CD8-positive, alpha-beta memory T cell (primary cell): Measurements from ENCODE around the gene SH3BP1. TPM values are rescaled to one million over a fixed set of nuclear protein-coding genes. Genes with fewer than 3 reads are reported as not detected.

Experiments used
- CTCF ChIA-PET: fragments of 350-600 bp; sonication (Branson Sonifier 250); formaldehyde crosslinking; loops from one replicate; lab custom pipeline; 2021; ENCODE audit warnings: antibody characterized with exemption; lab: Charles Lee
- POLR2A ChIA-PET: fragments of 350-600 bp; sonication (Branson Sonifier 250); formaldehyde crosslinking; loops from one replicate; lab custom pipeline; 2021; ENCODE audit warnings: antibody characterized with exemption; lab: Charles Lee
- DNase-seq, 5 donors: peaks; one replicate each; pipeline versions ENCODE4 v3.0.0 to v3.0.0-alpha.2; 2020 to 2022; ENCODE audit warnings: mixed read lengths in 1 of 5
- H3K27ac ChIP-seq: one replicate; pipeline ENCODE4 v1.7.0; 2013; ENCODE audit warnings: low read depth, mild to moderate bottlenecking, low read length, moderate library complexity
- H3K27me3 ChIP-seq: 2 replicates; pipeline ENCODE4 v1.7.0; 2013; ENCODE audit warnings: low read length, mild to moderate bottlenecking; ENCODE audit not compliant: insufficient read depth, poor library complexity, severe bottlenecking
- H3K36me3 ChIP-seq: 2 replicates; pipeline ENCODE4 v1.7.0; 2013; ENCODE audit warnings: mild to moderate bottlenecking, low read length, moderate library complexity; ENCODE audit not compliant: insufficient read depth
- H3K4me1 ChIP-seq: 2 replicates; pipeline ENCODE4 v1.7.0; 2013; ENCODE audit warnings: mild to moderate bottlenecking, low read length, moderate library complexity; ENCODE audit not compliant: insufficient read depth
- H3K4me3 ChIP-seq: 2 replicates; pipeline ENCODE4 v1.7.0; 2013; ENCODE audit warnings: mild to moderate bottlenecking, low read length
- H3K9me3 ChIP-seq: 2 replicates; pipeline ENCODE4 v1.7.0; 2013; ENCODE audit warnings: mild to moderate bottlenecking, low read length
- H3K27ac Mint-ChIP-seq, 8 donors: one replicate each; pipeline ENCODE4 v1.8.0; 2020 to 2021; ENCODE audit warnings: mixed read lengths in 8 of 8, mild to moderate bottlenecking in 6 of 8, inconsistent platforms in 3 of 8, moderate library complexity in 3 of 8
- H3K27me3 Mint-ChIP-seq, 2 donors: one replicate each; pipeline ENCODE4 v1.8.0; 2020 to 2021; ENCODE audit warnings: mixed read lengths in 2 of 2, mild to moderate bottlenecking in 1 of 2, moderate library complexity in 1 of 2
- H3K36me3 Mint-ChIP-seq, 3 donors: one replicate each; pipeline ENCODE4 v1.8.0; 2020 to 2021; ENCODE audit warnings: mixed read lengths in 3 of 3, inconsistent platforms in 1 of 3, mild to moderate bottlenecking in 1 of 3
- H3K4me1 Mint-ChIP-seq, 3 donors: one replicate each; pipeline ENCODE4 v1.8.0; 2020 to 2021; ENCODE audit warnings: mixed read lengths in 3 of 3, inconsistent platforms in 1 of 3, mild to moderate bottlenecking in 1 of 3
- H3K4me3 Mint-ChIP-seq, 7 donors: one replicate each; pipeline ENCODE4 v1.8.0; 2020 to 2021; ENCODE audit warnings: mixed read lengths in 7 of 7, mild to moderate bottlenecking in 6 of 7, moderate library complexity in 4 of 7, inconsistent platforms in 2 of 7
- H3K9me3 Mint-ChIP-seq, 5 donors: one replicate each; pipeline ENCODE4 v1.8.0; 2020 to 2022; ENCODE audit warnings: mixed read lengths in 5 of 5, mild to moderate bottlenecking in 3 of 5, moderate library complexity in 2 of 5, inconsistent platforms in 1 of 5
- polyA plus RNA-seq: library from polyadenylated mRNA; unstranded; fragments of 300-500 nt; fragmentation: Illumina TruSeq; gene quantifications from one replicate; pipeline ENCODE4 v1.2.3, GENCODE V29; 2021
- total RNA-seq, 2 experiments: library from RNA; stranded (reverse); gene quantifications; one replicate each; pipeline ENCODE4 v1.2.3, GENCODE V29; 2021

Gene SH3BP1
- total and polyA plus RNA-seq, 3 experiments from 2014 or later, result 32.3 to 94.6 (median 93.1) TPM

- no peak overlapping the region for H3K27ac Mint-ChIP-seq
- CTCF ChIA-PET, result interaction anchor here (1.3 to 4.9 kb wide), 4 partner anchors 9 to 63 kb away, joined by 4 to 28 read pairs (median 11); partner anchors contain the start of gene GGA1
- Histone ChIP-seq H3K36me3 (peaks cover 19% of the 10 kb centered on the region), H3K27ac (no peak overlapping the region), H3K9me3 (no peaks in the 10 kb centered on the region), H3K4me3 (no peak overlapping the region), H3K4me1 (peaks cover 2% of the 10 kb centered on the region), H3K27me3 (no peaks in the 10 kb centered on the region)
- no peaks in the 10 kb centered on the region for H3K9me3 Mint-ChIP-seq
- peaks cover 0 to 68% (median 0%) of the 10 kb centered on the region in 3 donors for H3K36me3 Mint-ChIP-seq
- no peak overlapping the region for H3K4me3 Mint-ChIP-seq
- peaks cover 0 to 3% (median 1%) of the 10 kb centered on the region in 3 donors for H3K4me1 Mint-ChIP-seq
- H3K27me3 Mint-ChIP-seq, result no peaks in the 10 kb centered on the region
- DNase-seq, result no peak
- POLR2A ChIA-PET, result no interaction called here
These were observed 21.3 kb upstream of the SH3BP1 start for GRCh38 chr22:37618072-37618656.

- Histone ChIP-seq H3K36me3 (peaks cover 19% of the 10 kb centered on the region), H3K27ac (no peak overlapping the region), H3K9me3 (no peaks in the 10 kb centered on the region), H3K4me3 (no peak overlapping the region), H3K4me1 (peaks cover 6% of the 10 kb centered on the region), H3K27me3 (no peaks in the 10 kb centered on the region)
- no peak for DNase-seq
- no peaks in the 10 kb centered on the region for H3K27me3 Mint-ChIP-seq
- ChIA-PET CTCF (interaction anchor here (2.0 to 4.9 kb wide), 3 partner anchors 11 to 63 kb away, joined by 7 to 28 read pairs (median 15); partner anchors contain the start of gene GGA1), POLR2A (no interaction called here)
- no peaks in the 10 kb centered on the region for H3K9me3 Mint-ChIP-seq
- peaks cover 2 to 5% (median 3%) of the 10 kb centered on the region in 3 donors for H3K4me1 Mint-ChIP-seq
- peaks cover 0 to 66% (median 2%) of the 10 kb centered on the region in 3 donors for H3K36me3 Mint-ChIP-seq
- H3K4me3 Mint-ChIP-seq, result no peak overlapping the region
- no peak overlapping the region for H3K27ac Mint-ChIP-seq
These were observed 20.8 kb upstream of the SH3BP1 start for GRCh38 chr22:37618674-37619073.

GRCh38 chr22:37619991-37620390 is 19.5 kb upstream of the SH3BP1 start:
- H3K9me3 ChIP-seq, result no peaks in the 10 kb centered on the region
- Mint-ChIP-seq H3K4me3 (no peak overlapping the region), H3K9me3 (no peaks in the 10 kb centered on the region), H3K4me1 (peaks cover 11 to 18% (median 11%) of the 10 kb centered on the region in 3 donors), H3K27me3 (no peaks in the 10 kb centered on the region), H3K27ac (no peak overlapping the region), H3K36me3 (peaks cover 0 to 54% (median 2%) of the 10 kb centered on the region in 3 donors)
- no peak overlapping the region for H3K27ac ChIP-seq
- no peak overlapping the region for H3K4me3 ChIP-seq
- POLR2A ChIA-PET, result interaction anchor here (0.7 to 1.0 kb wide), 3 partner anchors 10 to 12 kb away, joined by 3 read pairs; partner anchors contain the start of gene GGA1
- no peaks in the 10 kb centered on the region for H3K27me3 ChIP-seq
- H3K36me3 ChIP-seq, result peaks cover 19% of the 10 kb centered on the region
- peaks cover 18% of the 10 kb centered on the region for H3K4me1 ChIP-seq
- CTCF ChIA-PET, result interaction anchor here (0.9 to 4.9 kb wide), 4 partner anchors 11 to 23 kb away, joined by 4 to 28 read pairs (median 6); no protein-coding TSS in a partner anchor
- DNase-seq, result no peak

- no peaks in the 10 kb centered on the region for H3K9me3 Mint-ChIP-seq
- H3K27me3 Mint-ChIP-seq, result no peaks in the 10 kb centered on the region
- DNase-seq, result no peak
- Histone ChIP-seq H3K27ac (no peak overlapping the region), H3K36me3 (peaks cover 19% of the 10 kb centered on the region), H3K27me3 (no peaks in the 10 kb centered on the region), H3K4me1 (peaks cover 33% of the 10 kb centered on the region), H3K4me3 (no peak overlapping the region), H3K9me3 (no peaks in the 10 kb centered on the region)
- POLR2A ChIA-PET, result interaction anchor here (1.1 kb wide), 1 partner anchor 12 kb away, joined by 5 read pairs; no protein-coding TSS in a partner anchor
- H3K27ac Mint-ChIP-seq, result peak overlapping the region in 1 of 8 donors; percentile 17
- peaks cover 16 to 33% (median 19%) of the 10 kb centered on the region in 3 donors for H3K4me1 Mint-ChIP-seq
- peaks cover 0 to 53% (median 4%) of the 10 kb centered on the region in 3 donors for H3K36me3 Mint-ChIP-seq
- H3K4me3 Mint-ChIP-seq, result no peak overlapping the region
- CTCF ChIA-PET, result interaction anchor here (1.4 to 4.9 kb wide), 4 partner anchors 15 to 61 kb away, joined by 5 to 32 read pairs (median 17); no protein-coding TSS in a partner anchor
These were observed 18.1 kb upstream of the SH3BP1 start for GRCh38 chr22:37621352-37621860.

GRCh38 chr22:37623075-37624016 is 16.1 kb upstream of the SH3BP1 start:
- Histone ChIP-seq H3K4me1 (peaks cover 52% of the 10 kb centered on the region), H3K36me3 (peaks cover 10% of the 10 kb centered on the region), H3K9me3 (no peaks in the 10 kb centered on the region), H3K27ac (no peak overlapping the region), H3K27me3 (no peaks in the 10 kb centered on the region), H3K4me3 (no peak overlapping the region)
- peak overlapping the region in 6 of 7 donors; percentile 35 to 87 (median 63) for H3K4me3 Mint-ChIP-seq
- H3K27me3 Mint-ChIP-seq, result no peaks in the 10 kb centered on the region
- peaks cover 33 to 52% (median 37%) of the 10 kb centered on the region in 3 donors for H3K4me1 Mint-ChIP-seq
- POLR2A ChIA-PET, result interaction anchor here (0.6 kb wide), 1 partner anchor 15 kb away, joined by 3 read pairs; no protein-coding TSS in a partner anchor
- DNase-seq, result peak; percentile 69 to 85 (median 70)
- CTCF ChIA-PET, result interaction anchor here (0.7 to 3.6 kb wide), 11 partner anchors 10 to 63 kb away, joined by 3 to 32 read pairs (median 5); partner anchors contain the start of genes NOL12, PDXP and SH3BP1
- H3K27ac Mint-ChIP-seq, result peak overlapping the region; percentile 90 to 98 (median 96)
- no peaks in the 10 kb centered on the region for H3K9me3 Mint-ChIP-seq
- peaks cover 0 to 41% (median 4%) of the 10 kb centered on the region in 3 donors for H3K36me3 Mint-ChIP-seq

DNA sequence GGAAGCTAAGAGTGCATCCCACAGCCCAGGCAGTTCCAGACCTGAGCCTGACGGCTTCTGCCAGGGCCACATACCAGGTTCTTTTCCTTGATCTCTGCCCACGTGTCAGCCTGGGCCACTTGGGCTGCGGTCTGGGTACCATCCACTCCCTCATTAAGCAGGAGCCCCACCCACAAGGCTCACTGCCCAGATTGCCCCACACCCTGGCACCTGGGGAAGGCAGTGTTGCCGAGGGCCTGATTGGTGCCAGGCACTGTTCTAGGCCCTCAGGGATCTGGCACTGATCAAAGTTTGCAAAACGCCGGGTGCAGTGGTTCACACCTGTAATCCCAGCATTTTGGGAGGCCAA is 15.5 kb upstream of the SH3BP1 start:
- peaks cover 0 to 37% (median 4%) of the 10 kb centered on the region in 3 donors for H3K36me3 Mint-ChIP-seq
- no peaks in the 10 kb centered on the region for H3K9me3 Mint-ChIP-seq
- ChIA-PET CTCF (interaction anchor here (0.7 to 3.6 kb wide), 9 partner anchors 10 to 62 kb away, joined by 3 to 32 read pairs (median 5); partner anchors contain the start of genes NOL12, PDXP and SH3BP1), POLR2A (no interaction called here)
- H3K4me1 Mint-ChIP-seq, result peaks cover 39 to 58% (median 40%) of the 10 kb centered on the region in 3 donors
- peak overlapping the region in 6 of 8 donors; percentile 92 to 98 (median 97) for H3K27ac Mint-ChIP-seq
- no peak overlapping the region for H3K4me3 ChIP-seq
- peaks cover 6% of the 10 kb centered on the region for H3K36me3 ChIP-seq
- H3K27ac ChIP-seq, result no peak overlapping the region
- H3K27me3 ChIP-seq, result no peaks in the 10 kb centered on the region
- no peak for DNase-seq
- no peaks in the 10 kb centered on the region for H3K9me3 ChIP-seq
- no peak overlapping the region for H3K4me3 Mint-ChIP-seq
- H3K27me3 Mint-ChIP-seq, result no peaks in the 10 kb centered on the region
- H3K4me1 ChIP-seq, result peaks cover 58% of the 10 kb centered on the region

- DNase-seq, result no peak
- Histone ChIP-seq H3K4me3 (no peak overlapping the region), H3K27ac (peak overlapping the region; percentile 6), H3K9me3 (no peaks in the 10 kb centered on the region), H3K36me3 (peaks cover 6% of the 10 kb centered on the region), H3K4me1 (peaks cover 58% of the 10 kb centered on the region), H3K27me3 (no peaks in the 10 kb centered on the region)
- Mint-ChIP-seq H3K27ac (peak overlapping the region; percentile 83 to 96 (median 89)), H3K4me1 (peaks cover 39 to 64% (median 42%) of the 10 kb centered on the region in 3 donors), H3K9me3 (no peaks in the 10 kb centered on the region), H3K36me3 (peaks cover 0 to 34% (median 4%) of the 10 kb centered on the region in 3 donors), H3K4me3 (peak overlapping the region in 3 of 7 donors; percentile 11 to 70 (median 24)), H3K27me3 (no peaks in the 10 kb centered on the region)
- CTCF ChIA-PET, result interaction anchor here (1.0 to 11.2 kb wide), 8 partner anchors 9 to 238 kb away, joined by 3 to 236 read pairs (median 5); partner anchors contain the start of genes GGA1, NOL12, PDXP and SH3BP1
- POLR2A ChIA-PET, result interaction anchor here (0.5 to 2.0 kb wide), 4 partner anchors 16 to 53 kb away, joined by 3 to 9 read pairs (median 6); partner anchors contain the start of gene GGA1
These were observed 14.6 kb upstream of the SH3BP1 start for GRCh38 chr22:37624876-37625275.
